HCT116 (cell line): ENCODE results near the gene CRYBB1. TPM values are rescaled to one million over a fixed set of nuclear protein-coding genes. Genes with fewer than 3 reads are reported as not detected.
A peak's percentile ranks its signal among the peaks of the same experiment; 100 is the strongest.

Source experiments
- ATAC-seq: fragments of 200-7000 bp; cut with Tn5 transposase; 2 replicates; pipeline ENCODE4 v1.9.1; 2020; ENCODE audit warnings: mild to moderate bottlenecking, moderate library complexity
- BruUV-seq: library from RNA; stranded (reverse); fragments of 400-500 nt; replicated peaks from 2 replicates; lab custom pipeline; 2021; lab: Mats Ljungman, UMichigan
- CTCF ChIA-PET: fragments of 300-600 bp; sonication (Branson Sonifier 250); formaldehyde crosslinking; loops from one replicate; lab custom pipeline; 2021; ENCODE audit warnings: antibody characterized with exemption; lab: Charles Lee
- POLR2A ChIA-PET: fragments of 300-600, 350-600 bp; sonication (Branson Sonifier 250); formaldehyde crosslinking; loops from one replicate; lab custom pipeline; 2021; ENCODE audit warnings: antibody characterized with exemption; lab: Charles Lee
- RAD21 ChIA-PET, 2 experiments: fragments of 300-600 bp; sonication (Branson Sonifier 250); formaldehyde crosslinking; loops; one replicate each; lab custom pipeline; 2023; ENCODE audit warnings: low total read pairs in 2 of 2; ENCODE audit not compliant: uncharacterized antibody in 2 of 2, unreplicated experiment in 2 of 2, low non-redundant PET in 1 of 2; lab: Charles Lee
- DNase-seq: peaks from one replicate; pipeline ENCODE4 v3.0.0-alpha.2; 2010; ENCODE audit warnings: low read depth, low spot score
- H2AFZ ChIP-seq: fragments of 200-600 bp; shearing (Covaris generic), sonication (generic); 2 replicates; pipeline ENCODE4 v1.6.1; 2017; ENCODE audit warnings: low read depth, mixed run types, mixed read lengths, antibody characterized with exemption, low read length; ENCODE audit not compliant: poor library complexity, severe bottlenecking
- H3K27ac ChIP-seq: 2 replicates; pipeline ENCODE4 v1.5.1; 2012; ENCODE audit warnings: low read depth, low read length
- H3K27me3 ChIP-seq: fragments of 200-600 bp; sonication (generic); 2 replicates; pipeline ENCODE4 v1.6.1; 2016; ENCODE audit warnings: mixed run types, low read length, mixed read lengths; ENCODE audit not compliant: insufficient read depth
- H3K36me3 ChIP-seq, 2 experiments: fragments of 200-500 bp in 1 of 2; fragments of 200-600 bp in 1 of 2; sonication (Bioruptor generic) in 1 of 2; sonication (generic) in 1 of 2; 2 replicates each; pipeline versions ENCODE4 v1.5.1 to v1.6.1; 2014 to 2016; ENCODE audit warnings: low read length in 2 of 2, inconsistent platforms in 1 of 2, mixed read lengths in 1 of 2, mixed run types in 1 of 2; ENCODE audit not compliant: insufficient read depth in 2 of 2, control insufficient read depth in 1 of 2
- H3K4me1 ChIP-seq, 2 experiments: fragments of 200-600 bp in 1 of 2; sonication (generic) in 1 of 2; 2 replicates each; pipeline versions ENCODE4 v1.5.1 to v1.6.1; 2012 to 2017; ENCODE audit warnings: low read length in 2 of 2, inconsistent platforms in 1 of 2, mild to moderate bottlenecking in 1 of 2, mixed read lengths in 1 of 2, mixed run types in 1 of 2, moderate library complexity in 1 of 2; ENCODE audit not compliant: insufficient read depth in 2 of 2, control insufficient read depth in 1 of 2
- H3K4me2 ChIP-seq: fragments of 200-600 bp; sonication (generic); 2 replicates; pipeline ENCODE4 v1.6.1; 2017; ENCODE audit warnings: mixed run types, low read length, mixed read lengths
- H3K4me3 ChIP-seq, 2 experiments: fragments of 200-600 bp in 1 of 2; sonication (generic) in 1 of 2; replicated peaks in 1 of 2; 2 replicates each; pipeline ENCODE4 v1.5.1; 2011 to 2016; ENCODE audit warnings: low read length in 2 of 2, control low read depth in 1 of 2, low read depth in 1 of 2, mild to moderate bottlenecking in 1 of 2, mixed read lengths in 1 of 2, mixed run types in 1 of 2
- H3K79me2 ChIP-seq: fragments of 200-600 bp; sonication (generic); 2 replicates; pipeline ENCODE4 v1.6.1; 2017; ENCODE audit warnings: mild to moderate bottlenecking, mixed run types, low read length, moderate library complexity, mixed read lengths; ENCODE audit not compliant: insufficient read depth
- H3K9ac ChIP-seq: fragments of 200-600 bp; sonication (generic); 2 replicates; pipeline ENCODE4 v1.6.1; 2016; ENCODE audit warnings: low read length, mixed read lengths
- H3K9me2 ChIP-seq: fragments of 200-600 bp; sonication (generic), shearing (Covaris generic); 2 replicates; pipeline ENCODE4 v1.6.1; 2017; ENCODE audit warnings: mixed run types, mild to moderate bottlenecking, moderate library complexity; ENCODE audit not compliant: insufficient read depth
- H3K9me3 ChIP-seq, 2 experiments: fragments of 200-500 bp in 1 of 2; fragments of 200-600 bp in 1 of 2; sonication (Bioruptor generic) in 1 of 2; sonication (generic) in 1 of 2; 2 replicates each; pipeline ENCODE4 v1.6.1; 2014 to 2017; ENCODE audit warnings: low read length in 2 of 2, mixed read lengths in 2 of 2, inconsistent platforms in 1 of 2, low read depth in 1 of 2, mild to moderate bottlenecking in 1 of 2, mixed run types in 1 of 2, moderate library complexity in 1 of 2; ENCODE audit not compliant: control insufficient read depth in 1 of 2, insufficient read depth in 1 of 2
- H4K20me1 ChIP-seq: fragments of 200-600 bp; sonication (generic), shearing (Covaris generic); 2 replicates; pipeline ENCODE4 v1.6.1; 2017; ENCODE audit warnings: mixed run types, mild to moderate bottlenecking, moderate library complexity; ENCODE audit not compliant: insufficient read depth
- CBX3 ChIP-seq: IDR thresholded peaks from 2 replicates; pipeline ENCODE4 v1.6.1; 2012; ENCODE audit warnings: low read depth
- ELF1 ChIP-seq: IDR thresholded peaks from 2 replicates; pipeline ENCODE4 v1.6.1; 2012; ENCODE audit warnings: low read depth, borderline replicate concordance
- JUND ChIP-seq: IDR thresholded peaks from 2 replicates; pipeline ENCODE4 v1.6.1; 2012
- POLR2A ChIP-seq: IDR thresholded peaks from 2 replicates; pipeline ENCODE4 v1.7.0; 2011; ENCODE audit warnings: borderline replicate concordance; ENCODE audit not compliant: insufficient read depth, insufficient read length; ENCODE audit errors: extremely low read depth
- POLR2AphosphoS5 ChIP-seq: IDR thresholded peaks from 2 replicates; pipeline ENCODE4 v1.6.1; 2011; ENCODE audit warnings: mild to moderate bottlenecking, low read depth, low read length, moderate library complexity
- RAD21 ChIP-seq: IDR thresholded peaks from 2 replicates; pipeline ENCODE4 v1.6.1; 2012; ENCODE audit warnings: low read depth, mild to moderate bottlenecking
- SIN3A ChIP-seq: IDR thresholded peaks from 2 replicates; pipeline ENCODE4 v1.6.1; 2012; ENCODE audit warnings: low read depth
- SRF ChIP-seq: IDR thresholded peaks from 2 replicates; pipeline ENCODE4 v1.6.1; 2012; ENCODE audit warnings: low read depth
- ZFX ChIP-seq: fragments of 450-650 bp; IDR thresholded peaks from 2 replicates; pipeline ENCODE4 v1.6.1; 2017
- intact Hi-C: fragments of 100-400 bp; cut with micrococcal nuclease; formaldehyde crosslinking; loops from 2 replicates; pipeline ENCODE4 v1.10.0; 2022
- total RNA-seq: library from RNA; stranded (reverse); gene quantifications from one replicate; pipeline ENCODE4 v1.2.1, GENCODE V29; 2021; ENCODE audit not compliant: unreplicated experiment
- TF ChIP-seq, protein P1 (sequence below): IDR thresholded peaks from 2 replicates; pipeline ENCODE4 v1.6.1; 2012; ENCODE audit warnings: low read depth
- TF ChIP-seq, protein P2 (sequence below): IDR thresholded peaks from 2 replicates; pipeline ENCODE4 v1.6.1; 2012
- TF ChIP-seq, protein P3 (sequence below), 3 experiments: fragments of 200-600 bp in 1 of 3; sonication (generic) in 1 of 3; IDR thresholded peaks in 2 of 3; conservative IDR thresholded peaks in 1 of 3; 2 replicates each; pipeline ENCODE4 v1.5.1; 2012 to 2017; ENCODE audit warnings: low read depth in 2 of 3, low read length in 2 of 3, antibody characterized with exemption in 1 of 3, borderline replicate concordance in 1 of 3, control low read depth in 1 of 3, mild to moderate bottlenecking in 1 of 3, mixed read lengths in 1 of 3, mixed run types in 1 of 3, moderate library complexity in 1 of 3; ENCODE audit not compliant: insufficient read depth in 1 of 3

Gene CRYBB1
- total RNA-seq, 1 experiment from 2014 or later, result not detected

DNA sequence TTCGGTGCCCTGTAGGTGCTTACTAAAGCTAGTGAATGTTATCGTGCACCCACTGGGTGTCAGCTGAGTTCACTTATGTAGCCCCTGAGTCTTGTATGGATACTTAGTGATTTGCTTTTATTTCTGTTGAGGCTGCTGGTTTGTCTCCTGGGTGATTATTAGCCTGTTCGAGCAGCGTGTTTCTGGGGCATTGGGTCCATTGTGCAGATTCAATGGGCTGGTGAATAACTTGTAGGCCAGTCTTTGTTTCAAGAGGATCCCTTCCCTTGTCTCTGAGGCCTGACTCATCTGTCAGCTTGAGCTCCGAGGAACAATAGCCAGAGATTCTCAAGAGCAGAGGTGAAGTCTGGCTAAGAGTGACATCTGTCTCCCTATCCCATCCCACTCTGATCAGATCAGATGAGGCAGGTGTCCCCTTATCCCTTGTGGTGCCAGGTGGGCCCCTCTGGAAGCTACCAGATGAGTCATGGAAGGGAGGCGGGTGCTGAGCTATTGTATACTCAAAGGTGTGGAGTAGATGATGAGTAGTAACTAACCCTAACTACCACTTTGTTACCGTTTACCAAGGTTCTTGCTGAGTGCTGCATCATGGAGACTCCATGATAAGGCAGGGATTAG lies 43.2 kb upstream of the CRYBB1 start:
- no peak for TF ChIP-seq ELF1
- TF ChIP-seq RAD21, result no peak
- TF ChIP-seq POLR2A, result no peak
- no peak for TF ChIP-seq SRF
- no peak for TF ChIP-seq SIN3A
- Histone ChIP-seq H3K4me2 (peak overlapping the region; percentile 35; the same call in 1 of the 2 replicates), H3K79me2 (no peaks in the 10 kb centered on the region), H3K9me3 (no peaks in the 10 kb centered on the region), H3K27ac (no peak overlapping the region), H4K20me1 (no peaks in the 10 kb centered on the region), H2AFZ (no peak overlapping the region), H3K36me3 (no peaks in the 10 kb centered on the region), H3K9me2 (no peaks in the 10 kb centered on the region), H3K4me1 (peaks cover 12 to 25% of the 10 kb centered on the region in 2 experiments), H3K27me3 (no peaks in the 10 kb centered on the region), H3K4me3 (no peak overlapping the region), H3K9ac (no peak overlapping the region)
- RAD21 ChIA-PET, result no interaction called here
- POLR2A ChIA-PET, result interaction anchor here (1.2 kb wide), 1 partner anchor 12 kb away, joined by 4 read pairs; no protein-coding TSS in a partner anchor
- CTCF ChIA-PET, result interaction anchor here (1.2 kb wide), 1 partner anchor 12 kb away, joined by 4 read pairs; no protein-coding TSS in a partner anchor
- BruUV-seq, result no TSS peak
- no peak for ATAC-seq
- DNase-seq, result no peak
- intact Hi-C loops, result no loop called here

DNA sequence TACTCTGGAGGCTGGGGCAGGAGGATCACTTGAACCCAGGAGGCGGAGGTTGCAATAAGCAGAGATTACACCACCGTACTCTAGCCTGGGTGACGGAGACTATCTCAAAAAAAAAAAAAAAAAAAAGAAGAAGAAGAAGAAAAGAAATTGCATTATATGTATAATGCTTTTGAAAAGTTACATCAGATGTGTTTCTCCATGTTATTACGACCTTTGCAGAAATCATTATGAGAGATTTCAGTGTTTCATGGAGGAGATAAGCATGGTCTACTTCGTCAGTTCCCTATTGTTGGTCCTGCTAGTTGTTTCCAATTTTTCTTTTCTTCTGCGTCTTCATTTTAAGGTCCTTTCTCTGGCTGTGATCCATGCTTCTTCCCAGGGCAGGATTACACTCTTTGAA lies 42.5 kb upstream of the CRYBB1 start:
- ChIA-PET POLR2A (no interaction called here), CTCF (no interaction called here), RAD21 (no interaction called here)
- Histone ChIP-seq H3K36me3 (no peaks in the 10 kb centered on the region), H3K9me2 (no peaks in the 10 kb centered on the region), H3K27ac (no peak overlapping the region), H4K20me1 (no peaks in the 10 kb centered on the region), H2AFZ (no peak overlapping the region), H3K9ac (no peak overlapping the region), H3K4me1 (peaks cover 12 to 24% of the 10 kb centered on the region in 2 experiments), H3K4me3 (no peak overlapping the region), H3K79me2 (no peaks in the 10 kb centered on the region), H3K27me3 (no peaks in the 10 kb centered on the region), H3K9me3 (no peaks in the 10 kb centered on the region), H3K4me2 (no peak overlapping the region)
- no TSS peak for BruUV-seq
- no peak for ATAC-seq
- intact Hi-C loops, result no loop called here
- no peak for DNase-seq
- TF ChIP-seq, protein P1, sequence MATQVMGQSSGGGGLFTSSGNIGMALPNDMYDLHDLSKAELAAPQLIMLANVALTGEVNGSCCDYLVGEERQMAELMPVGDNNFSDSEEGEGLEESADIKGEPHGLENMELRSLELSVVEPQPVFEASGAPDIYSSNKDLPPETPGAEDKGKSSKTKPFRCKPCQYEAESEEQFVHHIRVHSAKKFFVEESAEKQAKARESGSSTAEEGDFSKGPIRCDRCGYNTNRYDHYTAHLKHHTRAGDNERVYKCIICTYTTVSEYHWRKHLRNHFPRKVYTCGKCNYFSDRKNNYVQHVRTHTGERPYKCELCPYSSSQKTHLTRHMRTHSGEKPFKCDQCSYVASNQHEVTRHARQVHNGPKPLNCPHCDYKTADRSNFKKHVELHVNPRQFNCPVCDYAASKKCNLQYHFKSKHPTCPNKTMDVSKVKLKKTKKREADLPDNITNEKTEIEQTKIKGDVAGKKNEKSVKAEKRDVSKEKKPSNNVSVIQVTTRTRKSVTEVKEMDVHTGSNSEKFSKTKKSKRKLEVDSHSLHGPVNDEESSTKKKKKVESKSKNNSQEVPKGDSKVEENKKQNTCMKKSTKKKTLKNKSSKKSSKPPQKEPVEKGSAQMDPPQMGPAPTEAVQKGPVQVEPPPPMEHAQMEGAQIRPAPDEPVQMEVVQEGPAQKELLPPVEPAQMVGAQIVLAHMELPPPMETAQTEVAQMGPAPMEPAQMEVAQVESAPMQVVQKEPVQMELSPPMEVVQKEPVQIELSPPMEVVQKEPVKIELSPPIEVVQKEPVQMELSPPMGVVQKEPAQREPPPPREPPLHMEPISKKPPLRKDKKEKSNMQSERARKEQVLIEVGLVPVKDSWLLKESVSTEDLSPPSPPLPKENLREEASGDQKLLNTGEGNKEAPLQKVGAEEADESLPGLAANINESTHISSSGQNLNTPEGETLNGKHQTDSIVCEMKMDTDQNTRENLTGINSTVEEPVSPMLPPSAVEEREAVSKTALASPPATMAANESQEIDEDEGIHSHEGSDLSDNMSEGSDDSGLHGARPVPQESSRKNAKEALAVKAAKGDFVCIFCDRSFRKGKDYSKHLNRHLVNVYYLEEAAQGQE, result no peak
- TF ChIP-seq ZFX (no peak), CBX3 (no peak), SRF (no peak), JUND (no peak), POLR2AphosphoS5 (no peak)
- TF ChIP-seq, protein P2, sequence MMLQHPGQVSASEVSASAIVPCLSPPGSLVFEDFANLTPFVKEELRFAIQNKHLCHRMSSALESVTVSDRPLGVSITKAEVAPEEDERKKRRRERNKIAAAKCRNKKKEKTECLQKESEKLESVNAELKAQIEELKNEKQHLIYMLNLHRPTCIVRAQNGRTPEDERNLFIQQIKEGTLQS, result no peak
- TF ChIP-seq, protein P3, sequence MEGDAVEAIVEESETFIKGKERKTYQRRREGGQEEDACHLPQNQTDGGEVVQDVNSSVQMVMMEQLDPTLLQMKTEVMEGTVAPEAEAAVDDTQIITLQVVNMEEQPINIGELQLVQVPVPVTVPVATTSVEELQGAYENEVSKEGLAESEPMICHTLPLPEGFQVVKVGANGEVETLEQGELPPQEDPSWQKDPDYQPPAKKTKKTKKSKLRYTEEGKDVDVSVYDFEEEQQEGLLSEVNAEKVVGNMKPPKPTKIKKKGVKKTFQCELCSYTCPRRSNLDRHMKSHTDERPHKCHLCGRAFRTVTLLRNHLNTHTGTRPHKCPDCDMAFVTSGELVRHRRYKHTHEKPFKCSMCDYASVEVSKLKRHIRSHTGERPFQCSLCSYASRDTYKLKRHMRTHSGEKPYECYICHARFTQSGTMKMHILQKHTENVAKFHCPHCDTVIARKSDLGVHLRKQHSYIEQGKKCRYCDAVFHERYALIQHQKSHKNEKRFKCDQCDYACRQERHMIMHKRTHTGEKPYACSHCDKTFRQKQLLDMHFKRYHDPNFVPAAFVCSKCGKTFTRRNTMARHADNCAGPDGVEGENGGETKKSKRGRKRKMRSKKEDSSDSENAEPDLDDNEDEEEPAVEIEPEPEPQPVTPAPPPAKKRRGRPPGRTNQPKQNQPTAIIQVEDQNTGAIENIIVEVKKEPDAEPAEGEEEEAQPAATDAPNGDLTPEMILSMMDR (IDR thresholded peaks at IDR 0.05 in 2 of 3, conservative IDR thresholded peaks at IDR 0.05 in 1 of 3; ENCODE audit: borderline replicate concordance in 1 of 3, insufficient read depth in 1 of 3, low read depth in 2 of 3, low read length in 2 of 3), result no peak
